ENCODE results near the gene IFT122. TPM values are rescaled to one million over a fixed set of nuclear protein-coding genes. Genes with fewer than 3 reads are reported as not detected.

IFT122 gene
- total RNA-seq, 1 donor from 2014 or later = 17.7 TPM

GRCh38 chr3:129557548-129557894, 117.5 kb downstream of the IFT122 start:
- H3K4me3 Mint-ChIP-seq (ENCODE audit: unreplicated experiment) = no peak overlapping the region
- Histone ChIP-seq H3K9me3 (ENCODE audit: insufficient read depth, low read depth, low read length) (no peaks in the 10 kb centered on the region), H3K27ac (ENCODE audit: low read depth, low read length) (peak overlapping the region; percentile 3), H3K4me3 (ENCODE audit: insufficient read depth, low read depth, low read length) (no peak overlapping the region), H3K4me1 (ENCODE audit: insufficient read depth, low read length) (peaks cover 45% of the 10 kb centered on the region), H3K36me3 (ENCODE audit: insufficient read depth, low read length) (no peaks in the 10 kb centered on the region), H3K4me2 (ENCODE audit: low read length) (peak overlapping the region; percentile 42), H3K79me2 (ENCODE audit: insufficient read depth, low read length) (no peaks in the 10 kb centered on the region), H4K20me1 (ENCODE audit: insufficient read depth, low read length) (no peaks in the 10 kb centered on the region), H2AFZ (ENCODE audit: low read depth, low read length) (no peak overlapping the region), H3K9ac (ENCODE audit: low read length) (peak overlapping the region; percentile 21), H3K27me3 (ENCODE audit: insufficient read depth, low read length) (no peaks in the 10 kb centered on the region)
- TF ChIP-seq EZH2 (IDR thresholded peaks at IDR 0.05; ENCODE audit: insufficient read depth, low read length) (no peak), CTCF (IDR thresholded peaks at IDR 0.05; ENCODE audit: insufficient read depth, low read depth, low read length) (no peak)
- no peak overlapping the region for H3K27ac Mint-ChIP-seq (ENCODE audit: unreplicated experiment)
- H3K27me3 Mint-ChIP-seq (ENCODE audit: low read depth, unreplicated experiment) = no peaks in the 10 kb centered on the region
- H3K9me3 Mint-ChIP-seq (ENCODE audit: unreplicated experiment) = no peaks in the 10 kb centered on the region
- no peak for FAIRE-seq
- DNase-seq (ENCODE audit: low read depth) = peak; percentile 76
- H3K4me1 Mint-ChIP-seq (ENCODE audit: low read depth, unreplicated experiment) = peaks cover 46% of the 10 kb centered on the region
- peaks cover 20% of the 10 kb centered on the region for H3K36me3 Mint-ChIP-seq (ENCODE audit: low read depth, unreplicated experiment)

- peaks cover 40% of the 10 kb centered on the region for H3K4me1 ChIP-seq (ENCODE audit: insufficient read depth, low read length)
Measured at GRCh38 chr3:129558081-129558771, 118.2 kb downstream of the IFT122 start.

More at GRCh38 chr3:129558081-129558771, 118.2 kb downstream of the IFT122 start:
- Mint-ChIP-seq H3K4me3 (ENCODE audit: unreplicated experiment) (peak overlapping the region; percentile 57), H3K9me3 (ENCODE audit: unreplicated experiment) (no peaks in the 10 kb centered on the region), H3K27me3 (ENCODE audit: low read depth, unreplicated experiment) (no peaks in the 10 kb centered on the region), H3K36me3 (ENCODE audit: low read depth, unreplicated experiment) (peaks cover 20% of the 10 kb centered on the region), H3K27ac (ENCODE audit: unreplicated experiment) (peak overlapping the region; percentile 86), H3K4me1 (ENCODE audit: low read depth, unreplicated experiment) (peaks cover 41% of the 10 kb centered on the region)
- peak overlapping the region; percentile 42 for H3K4me2 ChIP-seq (ENCODE audit: low read length)
- DNase-seq (ENCODE audit: low read depth) (peak; percentile 49), FAIRE-seq (no peak)
- H3K27me3 ChIP-seq (ENCODE audit: insufficient read depth, low read length) = no peaks in the 10 kb centered on the region
- no peak overlapping the region for H3K4me3 ChIP-seq (ENCODE audit: insufficient read depth, low read depth, low read length)
- H3K27ac ChIP-seq (ENCODE audit: low read depth, low read length) = peak overlapping the region; percentile 3
- no peaks in the 10 kb centered on the region for H3K79me2 ChIP-seq (ENCODE audit: insufficient read depth, low read length)
- H2AFZ ChIP-seq (ENCODE audit: low read depth, low read length) = no peak overlapping the region
- no peak for TF ChIP-seq EZH2 (IDR thresholded peaks at IDR 0.05; ENCODE audit: insufficient read depth, low read length)
- no peak for TF ChIP-seq CTCF (IDR thresholded peaks at IDR 0.05; ENCODE audit: insufficient read depth, low read depth, low read length)
- peak overlapping the region; percentile 21 for H3K9ac ChIP-seq (ENCODE audit: low read length)
- no peaks in the 10 kb centered on the region for H4K20me1 ChIP-seq (ENCODE audit: insufficient read depth, low read length)
- no peaks in the 10 kb centered on the region for H3K9me3 ChIP-seq (ENCODE audit: insufficient read depth, low read depth, low read length)
- H3K36me3 ChIP-seq (ENCODE audit: insufficient read depth, low read length) = no peaks in the 10 kb centered on the region
